T-cell (primary cell): Measurements from ENCODE around the gene C9orf50. TPM values are rescaled to one million over a fixed set of nuclear protein-coding genes. Genes with fewer than 3 reads are reported as not detected.

Source experiments
- ATAC-seq, 4 experiments: fragments of 200-7000 bp in 3 of 4; fragments of 150-1000 bp in 1 of 4; cut with Tn5 transposase; replicated peaks in 1 of 4; 1 replicate in 3 of 4; 2 replicates in 1 of 4; pipeline ENCODE4 v1.10.0; 2021; ENCODE audit warnings: moderate library complexity in 3 of 4, mild to moderate bottlenecking in 2 of 4, moderate number of reproducible peaks in 1 of 4
- CTCF ChIA-PET, 2 donors: fragments of 300-600 bp; sonication (Branson Sonifier 250); formaldehyde crosslinking; loops; one replicate each; lab custom pipeline; 2022; ENCODE audit warnings: antibody characterized with exemption in 2 of 2; lab: Charles Lee
- POLR2A ChIA-PET, 2 donors: fragments of 300-600 bp; sonication (Branson Sonifier 250); formaldehyde crosslinking; loops; one replicate each; lab custom pipeline; 2022; ENCODE audit warnings: antibody characterized with exemption in 2 of 2; lab: Charles Lee
- DNase-seq, 35 experiments: peaks; one replicate each; pipeline versions ENCODE4 v3.0.0 to v3.0.0-alpha.2; 2013 to 2023
- H3K27ac ChIP-seq: one replicate; pipeline ENCODE4 v1.5.1; 2013; ENCODE audit warnings: low read length
- H3K27me3 ChIP-seq, 2 experiments: replicated peaks in 1 of 2; 1 replicate in 1 of 2; 2 replicates in 1 of 2; pipeline versions ENCODE4 v1.6.1 to v1.7.0; 2013; ENCODE audit warnings: low read length in 1 of 2, mixed read lengths in 1 of 2; ENCODE audit not compliant: control insufficient read depth in 2 of 2, insufficient read depth in 2 of 2; ENCODE audit errors: extremely low read depth in 1 of 2
- H3K36me3 ChIP-seq, 2 donors: 1 replicate in 1 of 2; 2 replicates in 1 of 2; pipeline versions ENCODE4 v1.6.1 to v1.7.0; 2013; ENCODE audit warnings: low read length in 1 of 2; ENCODE audit not compliant: control insufficient read depth in 2 of 2, insufficient read depth in 1 of 2; ENCODE audit errors: extremely low read depth in 1 of 2
- H3K4me1 ChIP-seq, 2 experiments: 1 replicate in 1 of 2; 2 replicates in 1 of 2; pipeline versions ENCODE4 v1.6.1 to v1.7.0; 2013; ENCODE audit warnings: low read length in 2 of 2, mixed read lengths in 1 of 2; ENCODE audit not compliant: insufficient read depth in 2 of 2, control insufficient read depth in 1 of 2; ENCODE audit errors: extremely low read depth in 1 of 2
- H3K4me3 ChIP-seq, 2 donors: 1 replicate in 1 of 2; 2 replicates in 1 of 2; pipeline versions ENCODE4 v1.5.1 to v1.7.0; 2013; ENCODE audit warnings: mild to moderate bottlenecking in 2 of 2, low read length in 1 of 2, moderate library complexity in 1 of 2; ENCODE audit not compliant: control insufficient read depth in 1 of 2; ENCODE audit errors: extremely low read depth in 1 of 2
- H3K9me3 ChIP-seq: 2 replicates; pipeline ENCODE4 v1.7.0; 2013
- H3K27ac Mint-ChIP-seq, 2 donors: one replicate each; pipeline ENCODE4 v1.8.0; 2020 to 2021; ENCODE audit warnings: mild to moderate bottlenecking in 2 of 2, mixed read lengths in 2 of 2
- H3K27me3 Mint-ChIP-seq, 2 donors: one replicate each; pipeline ENCODE4 v1.8.0; 2021 to 2022; ENCODE audit warnings: mixed read lengths in 2 of 2
- H3K36me3 Mint-ChIP-seq: one replicate; pipeline ENCODE4 v1.8.0; 2021; ENCODE audit warnings: mixed read lengths
- H3K4me1 Mint-ChIP-seq, 3 donors: one replicate each; pipeline ENCODE4 v1.8.0; 2020 to 2022; ENCODE audit warnings: mixed read lengths in 3 of 3, mild to moderate bottlenecking in 1 of 3
- H3K4me3 Mint-ChIP-seq, 3 donors: one replicate each; pipeline ENCODE4 v1.8.0; 2020 to 2022; ENCODE audit warnings: mild to moderate bottlenecking in 3 of 3, mixed read lengths in 3 of 3, moderate library complexity in 3 of 3
- H3K9me3 Mint-ChIP-seq, 3 donors: one replicate each; pipeline ENCODE4 v1.8.0; 2020 to 2022; ENCODE audit warnings: mixed read lengths in 3 of 3
- WGBS: methylation state at CpG from one replicate; pipeline ENCODE4 v1.1.5; 2013; ENCODE audit warnings: missing lambda C conversion rate; ENCODE audit not compliant: insufficient coverage; 5-methylcytosine and 5-hydroxymethylcytosine counted together
- total RNA-seq, 35 experiments: library from RNA in 6 of 35; stranded (reverse) in 6 of 35; fragments of 120-200 nt in 1 of 35; gene quantifications; one replicate each; pipeline versions ENCODE4 v1.2.1 to v1.2.4 and lab custom pipeline; 2013 to 2026

Gene C9orf50
- total RNA-seq, 5 donors from 2014 or later (not counting 1 experiment from before 2014, with no cell fraction given): not detected

- Histone ChIP-seq H3K4me3 (no peak overlapping the region), H3K4me1 (peaks cover 11 to 49% of the 10 kb centered on the region in 2 experiments), H3K27ac (no peak overlapping the region), H3K9me3 (no peaks in the 10 kb centered on the region), H3K27me3 (peaks cover 0 to 31% of the 10 kb centered on the region in 2 experiments), H3K36me3 (no peaks in the 10 kb centered on the region)
- H3K27me3 Mint-ChIP-seq: peaks cover 3 to 10% of the 10 kb centered on the region in 2 donors
- H3K27ac Mint-ChIP-seq: no peak overlapping the region
- no peak for DNase-seq
- peaks cover 27 to 37% (median 28%) of the 10 kb centered on the region in 3 donors for H3K4me1 Mint-ChIP-seq
- WGBS: 94% methylated on average over 6 of the region's 9 CpGs
- no peak for ATAC-seq
- H3K4me3 Mint-ChIP-seq: no peak overlapping the region
- ChIA-PET CTCF (no interaction called here), POLR2A (no interaction called here)
- no peaks in the 10 kb centered on the region for H3K9me3 Mint-ChIP-seq
- H3K36me3 Mint-ChIP-seq: no peaks in the 10 kb centered on the region
Observed at GRCh38 chr9:129601082-129601674, 19.7 kb downstream of the C9orf50 start.

GRCh38 chr9:129598089-129598596 lies 22.8 kb downstream of the C9orf50 start:
- WGBS: 82% methylated on average over 9 of the region's 14 CpGs
- H3K4me3 Mint-ChIP-seq: peak overlapping the region; percentile 51 to 68 (median 53)
- peaks cover 19 to 43% (median 28%) of the 10 kb centered on the region in 3 donors for H3K4me1 Mint-ChIP-seq
- no peak for DNase-seq
- peak overlapping the region; percentile 41 to 58 for H3K4me3 ChIP-seq
- ATAC-seq: peak; percentile 36 to 44 (median 38)
- peak overlapping the region; percentile 46 to 74 for H3K27ac Mint-ChIP-seq
- no peaks in the 10 kb centered on the region for H3K9me3 Mint-ChIP-seq
- ChIA-PET POLR2A (interaction anchor here (0.6 to 0.7 kb wide), 2 partner anchors 271 to 461 kb away, joined by 3 to 5 read pairs; no protein-coding TSS in a partner anchor), CTCF (no interaction called here)
- no peaks in the 10 kb centered on the region for H3K36me3 ChIP-seq
- no peak overlapping the region for H3K27ac ChIP-seq
- H3K27me3 ChIP-seq: peaks cover 0 to 36% of the 10 kb centered on the region in 2 experiments
- H3K36me3 Mint-ChIP-seq: no peaks in the 10 kb centered on the region
- H3K27me3 Mint-ChIP-seq: peaks cover 3 to 10% of the 10 kb centered on the region in 2 donors
- H3K4me1 ChIP-seq: peaks cover 4 to 37% of the 10 kb centered on the region in 2 experiments
- H3K9me3 ChIP-seq: no peaks in the 10 kb centered on the region

GRCh38 chr9:129597355-129598088 lies 23.4 kb downstream of the C9orf50 start:
- Mint-ChIP-seq H3K9me3 (no peaks in the 10 kb centered on the region), H3K27me3 (peaks cover 3 to 10% of the 10 kb centered on the region in 2 donors), H3K4me3 (peak overlapping the region; percentile 51 to 68 (median 53)), H3K27ac (peak overlapping the region in 1 of 2 donors; percentile 74), H3K4me1 (peaks cover 16 to 36% (median 25%) of the 10 kb centered on the region in 3 donors), H3K36me3 (no peaks in the 10 kb centered on the region)
- peak in 3 of 35 experiments; percentile 33 to 65 (median 34) for DNase-seq
- Histone ChIP-seq H3K27ac (no peak overlapping the region), H3K36me3 (no peaks in the 10 kb centered on the region), H3K27me3 (peaks cover 0 to 31% of the 10 kb centered on the region in 2 experiments), H3K4me3 (peak overlapping the region; percentile 41 to 58), H3K4me1 (peaks cover 0 to 31% of the 10 kb centered on the region in 2 experiments), H3K9me3 (no peaks in the 10 kb centered on the region)
- ATAC-seq: peak; percentile 59 to 76 (median 74)
- 1% methylated on average over 49 of the region's 57 CpGs for WGBS
- ChIA-PET CTCF (interaction anchor here in 1 of 2 donors (0.6 kb wide), 1 partner anchor 149 kb away, joined by 6 read pairs; no protein-coding TSS in a partner anchor), POLR2A (interaction anchor here in 1 of 2 donors (0.6 kb wide), 1 partner anchor 271 kb away, joined by 5 read pairs; no protein-coding TSS in a partner anchor)

- Mint-ChIP-seq H3K27ac (no peak overlapping the region), H3K9me3 (no peaks in the 10 kb centered on the region), H3K27me3 (peaks cover 3 to 10% of the 10 kb centered on the region in 2 donors), H3K4me3 (peak overlapping the region in 2 of 3 donors; percentile 34 to 65), H3K4me1 (peaks cover 16 to 32% (median 22%) of the 10 kb centered on the region in 3 donors), H3K36me3 (no peaks in the 10 kb centered on the region)
- peaks cover 0 to 31% of the 10 kb centered on the region in 2 experiments for H3K27me3 ChIP-seq
- no peaks in the 10 kb centered on the region for H3K9me3 ChIP-seq
- ChIA-PET POLR2A (interaction anchor here in 1 of 2 donors (0.6 kb wide), 1 partner anchor 26 kb away, joined by 3 read pairs; no protein-coding TSS in a partner anchor), CTCF (interaction anchor here (0.6 kb wide), 2 partner anchors 10 to 148 kb away, joined by 3 to 6 read pairs; no protein-coding TSS in a partner anchor)
- peaks cover 0 to 31% of the 10 kb centered on the region in 2 experiments for H3K4me1 ChIP-seq
- H3K27ac ChIP-seq: no peak overlapping the region
- ATAC-seq: peak in 1 of 4 experiments; percentile 28
- WGBS: 81% methylated on average over 9 of the region's 33 CpGs
- H3K36me3 ChIP-seq: no peaks in the 10 kb centered on the region
- DNase-seq: no peak
- H3K4me3 ChIP-seq: no peak overlapping the region
Observed at GRCh38 chr9:129596541-129597331, 24.2 kb downstream of the C9orf50 start.

GRCh38 chr9:129595903-129596540 lies 24.9 kb downstream of the C9orf50 start:
- Histone ChIP-seq H3K4me1 (peaks cover 0 to 31% of the 10 kb centered on the region in 2 experiments), H3K9me3 (no peaks in the 10 kb centered on the region), H3K27ac (no peak overlapping the region), H3K36me3 (no peaks in the 10 kb centered on the region), H3K27me3 (peaks cover 0 to 31% of the 10 kb centered on the region in 2 experiments), H3K4me3 (no peak overlapping the region)
- Mint-ChIP-seq H3K36me3 (no peaks in the 10 kb centered on the region), H3K9me3 (no peaks in the 10 kb centered on the region), H3K27me3 (peaks cover 3 to 10% of the 10 kb centered on the region in 2 donors), H3K4me3 (peak overlapping the region in 1 of 3 donors; percentile 65), H3K4me1 (peaks cover 16 to 32% (median 22%) of the 10 kb centered on the region in 3 donors), H3K27ac (peak overlapping the region; percentile 29 to 61)
- DNase-seq: no peak
- ChIA-PET CTCF (interaction anchor here in 1 of 2 donors (0.6 kb wide), 1 partner anchor 11 kb away, joined by 3 read pairs; no protein-coding TSS in a partner anchor), POLR2A (interaction anchor here in 1 of 2 donors (0.6 kb wide), 1 partner anchor 25 kb away, joined by 3 read pairs; no protein-coding TSS in a partner anchor)
- ATAC-seq: no peak
- 66% methylated on average over 4 of the region's 6 CpGs for WGBS
